GM10266 (cell line): Measurements from ENCODE around the gene LONRF3.

Source experiments
- DNase-seq: peaks from one replicate; pipeline ENCODE4 v3.0.0; 2012; ENCODE audit errors: extremely low spot score
- CTCF ChIP-seq: IDR thresholded peaks from 2 replicates; pipeline ENCODE4 v1.5.1; 2012; ENCODE audit warnings: mild to moderate bottlenecking, low read depth; ENCODE audit not compliant: control insufficient read depth, insufficient read depth; ENCODE audit errors: missing control alignments

The LONRF3 gene

GRCh38 chrX:118961866-118962560 is 12.4 kb upstream of the LONRF3 start:
- no peak for TF ChIP-seq CTCF
- no peak for DNase-seq

- no peak for DNase-seq
- TF ChIP-seq CTCF = no peak
Measured at GRCh38 chrX:118963159-118963558, 11.3 kb upstream of the LONRF3 start.

- DNase-seq = no peak
Measured at GRCh38 chrX:118964252-118964651, 10.2 kb upstream of the LONRF3 start.

GRCh38 chrX:118965395-118965794 is 9.0 kb upstream of the LONRF3 start:
- TF ChIP-seq CTCF = no peak

More at GRCh38 chrX:118964252-118964651, 10.2 kb upstream of the LONRF3 start:
- no peak for TF ChIP-seq CTCF

GRCh38 chrX:118968031-118968430 is 6.4 kb upstream of the LONRF3 start:
- DNase-seq = no peak
- TF ChIP-seq CTCF = no peak

More at GRCh38 chrX:118965395-118965794, 9.0 kb upstream of the LONRF3 start:
- DNase-seq = no peak

- DNase-seq = no peak
- no peak for TF ChIP-seq CTCF
Measured at GRCh38 chrX:118971552-118971951, 2.9 kb upstream of the LONRF3 start.

- TF ChIP-seq CTCF = no peak
- no peak for DNase-seq
Measured at GRCh38 chrX:118973389-118974087, 880 bp upstream of the LONRF3 start.
